GM12878 (cell line): Measurements from ENCODE around the gene EME2. TPM values are rescaled to one million over a fixed set of nuclear protein-coding genes. Genes with fewer than 3 reads are reported as not detected.

Source experiments
- ATAC-seq: fragments of 200-7000 bp; cut with Tn5 transposase; 3 replicates; pipeline ENCODE4 v1.9.1; 2020; ENCODE audit warnings: mild to moderate bottlenecking, moderate library complexity
- BruUV-seq: library from RNA; stranded (reverse); fragments of 400-500 nt; replicated peaks from 2 replicates; lab custom pipeline; 2021; lab: Mats Ljungman, UMichigan
- CTCF ChIA-PET: fragments of 300-600 bp; sonication (Branson Sonifier 250); formaldehyde crosslinking; extraction: SDS; loops from one replicate; lab custom pipeline; 2021; ENCODE audit warnings: inconsistent platforms; lab: Yijun Ruan, JAX
- POLR2A ChIA-PET: fragments of 350-600 bp; formaldehyde crosslinking; extraction: SDS; loops from one replicate; lab custom pipeline; 2021; ENCODE audit warnings: inconsistent platforms; lab: Charles Lee
- RAD21 ChIA-PET: fragments of 300-600 bp; sonication (Branson Sonifier 250); formaldehyde crosslinking; loops from one replicate; lab custom pipeline; 2023; ENCODE audit warnings: antibody characterized with exemption; ENCODE audit not compliant: unreplicated experiment; lab: Charles Lee
- SMC1A ChIA-PET: fragments of 300-600 bp; sonication (Branson Sonifier 250); formaldehyde crosslinking; loops from one replicate; lab custom pipeline; 2023; ENCODE audit not compliant: unreplicated experiment, uncharacterized antibody; lab: Charles Lee
- DNase-seq: peaks from one replicate; pipeline ENCODE4 v3.0.0-alpha.2; 2011; ENCODE audit warnings: low read depth, low spot score
- FAIRE-seq: peaks from 3 replicates; lab custom pipeline; 2011; peaks lifted over from hg19 to GRCh38; lab: Jason Lieb, UNC
- H2AFZ ChIP-seq: 2 replicates; pipeline ENCODE4 v1.6.0; 2011; ENCODE audit warnings: low read depth, low read length, control low read depth; ENCODE audit not compliant: control insufficient read depth
- H3K27ac ChIP-seq: 2 replicates; pipeline ENCODE4 v1.5.1; 2011; ENCODE audit warnings: control low read depth; ENCODE audit not compliant: control insufficient read depth, insufficient read depth
- H3K27me3 ChIP-seq, 2 experiments: replicated peaks in 1 of 2; 2 replicates each; pipeline versions ENCODE4 v1.6.0 to v1.6.1; 2011; ENCODE audit warnings: low read length in 1 of 2; ENCODE audit not compliant: control insufficient read depth in 2 of 2, insufficient read depth in 2 of 2
- H3K36me3 ChIP-seq, 2 experiments: 2 replicates each; pipeline ENCODE4 v1.5.1; 2011; ENCODE audit warnings: low read length in 1 of 2; ENCODE audit not compliant: control insufficient read depth in 2 of 2, insufficient read depth in 2 of 2
- H3K4me1 ChIP-seq: 2 replicates; pipeline ENCODE4 v1.6.1; 2011; ENCODE audit warnings: mild to moderate bottlenecking, low read length, moderate library complexity, mixed read lengths; ENCODE audit not compliant: control insufficient read depth, insufficient read depth
- H3K4me2 ChIP-seq: 2 replicates; pipeline ENCODE4 v1.6.0; 2011; ENCODE audit warnings: control low read depth; ENCODE audit not compliant: control insufficient read depth, insufficient read depth
- H3K4me3 ChIP-seq: fragments of 200-600 bp; sonication (generic); 2 replicates; pipeline ENCODE4 v1.5.1; 2016
- H3K79me2 ChIP-seq: 2 replicates; pipeline ENCODE4 v1.6.0; 2011; ENCODE audit warnings: low read length; ENCODE audit not compliant: control insufficient read depth, insufficient read depth
- H3K9ac ChIP-seq: 2 replicates; pipeline ENCODE4 v1.8.0; 2011; ENCODE audit warnings: low read length, control low read depth, mixed read lengths; ENCODE audit not compliant: control insufficient read depth, insufficient read depth
- H3K9me3 ChIP-seq: replicated peaks from 3 replicates; pipeline ENCODE4 v1.5.1; 2011; ENCODE audit warnings: mild to moderate bottlenecking, low read length; ENCODE audit not compliant: control insufficient read depth, insufficient read depth
- H4K20me1 ChIP-seq: 2 replicates; pipeline ENCODE4 v1.6.0; 2011; ENCODE audit not compliant: control insufficient read depth, insufficient read depth
- CUX1 ChIP-seq: IDR thresholded peaks from 2 replicates; pipeline ENCODE4 v1.6.1; 2012; ENCODE audit warnings: improper control_type of control experiment, low read depth, low read length; ENCODE audit not compliant: insufficient replicate concordance
- E2F8 ChIP-seq: fragments of 450-650 bp; IDR thresholded peaks from 2 replicates; pipeline ENCODE4 v1.6.1; 2018; ENCODE audit warnings: mild to moderate bottlenecking, low read depth, moderate library complexity; ENCODE audit not compliant: partially characterized antibody
- HDAC2 ChIP-seq: fragments of 200-600 bp; sonication (generic); IDR thresholded peaks from 2 replicates; pipeline ENCODE4 v1.6.1; 2017
- IKZF1 ChIP-seq: fragments of 450-650 bp; conservative IDR thresholded peaks from 2 replicates; pipeline ENCODE4 v1.6.1; 2017; ENCODE audit warnings: antibody characterized with exemption, mild to moderate bottlenecking
- KAT2A ChIP-seq: conservative IDR thresholded peaks from 2 replicates; pipeline ENCODE4 v1.6.1; 2011; ENCODE audit warnings: low read depth, low read length; ENCODE audit not compliant: control insufficient read depth
- MEF2B ChIP-seq: fragments of 450-650 bp; IDR thresholded peaks from 2 replicates; pipeline ENCODE4 v1.6.1; 2018; ENCODE audit warnings: mild to moderate bottlenecking, moderate library complexity; ENCODE audit not compliant: partially characterized antibody, poor library complexity, severe bottlenecking
- POU2F2 ChIP-seq: IDR thresholded peaks from 3 replicates; pipeline ENCODE4 v1.6.1; 2011; ENCODE audit warnings: low read depth, mild to moderate bottlenecking, low read length, borderline replicate concordance
- RFX5 ChIP-seq: IDR thresholded peaks from 2 replicates; pipeline ENCODE4 v1.6.1; 2011; ENCODE audit warnings: low read depth, low read length, improper control_type of control experiment
- SKIL ChIP-seq: fragments of 450-650 bp; IDR thresholded peaks from 2 replicates; pipeline ENCODE4 v1.6.1; 2017; ENCODE audit warnings: mild to moderate bottlenecking, low read depth, inconsistent platforms; ENCODE audit not compliant: poor library complexity, severe bottlenecking
- SREBF1 ChIP-seq: IDR thresholded peaks from 2 replicates; pipeline ENCODE4 v1.6.1; 2012; ENCODE audit warnings: mild to moderate bottlenecking, low read length
- TCF3 ChIP-seq: IDR thresholded peaks from 2 replicates; pipeline ENCODE4 v1.6.1; 2012; ENCODE audit warnings: low read depth, mild to moderate bottlenecking, low read length, borderline replicate concordance; ENCODE audit not compliant: insufficient read depth
- ZZZ3 ChIP-seq: IDR thresholded peaks from 2 replicates; pipeline ENCODE4 v1.6.1; 2011; ENCODE audit warnings: low read depth; ENCODE audit not compliant: control insufficient read depth, insufficient read length
- WGBS: methylation state at CpG from one replicate; pipeline ENCODE4 v1.1.6; 2016; ENCODE audit warnings: low lambda C conversion rate; ENCODE audit not compliant: insufficient replicate concordance, insufficient coverage; ENCODE audit errors: missing lambda C conversion rate; 5-methylcytosine and 5-hydroxymethylcytosine counted together
- in situ Hi-C: fragments of 300-500 bp; cut with MboI; formaldehyde crosslinking; loops from 9 replicates; pipeline ENCODE4 v1.14.3; 2018; ENCODE audit warnings: mixed read lengths
- intact Hi-C: fragments of 100-400 bp; cut with micrococcal nuclease; formaldehyde crosslinking; loops from one replicate; pipeline ENCODE4 v1.14.2; 2022; ENCODE audit not compliant: unreplicated experiment
- polyA plus RNA-seq, 11 experiments: library from polyadenylated mRNA; depleted of rRNA in 4 of 11; unstranded in 6 of 11; stranded (reverse) in 5 of 11; fragments of >200 nt; fragmentation: Nextera tagmentation in 4 of 11; fragmentation: Illumina TruSeq in 1 of 11; extraction: Ambion mirVana in 4 of 11; extraction: Trizol in 1 of 11; gene quantifications; 1 replicate in 1 of 11; 2 replicates in 10 of 11; pipeline versions ENCODE4 v1.2.1 to v1.2.3, GENCODE V29; 2011 to 2016; ENCODE audit warnings: inconsistent platforms in 2 of 11, missing spikeins in 2 of 11, low read depth in 1 of 11
- total RNA-seq, 4 experiments: library from RNA; depleted of rRNA in 3 of 4; stranded (reverse); fragments of >200 nt in 3 of 4; fragmentation: Illumina TruSeq in 1 of 4; extraction: Trizol in 1 of 4; gene quantifications; 2 replicates each; pipeline versions ENCODE4 v1.2.1 to v1.2.3, GENCODE V29; 2013 to 2021

EME2 gene
- total and polyA plus RNA-seq, 10 of the 15 experiments (the other 5 are each of a cell fraction or from before 2014, with no cell fraction given): 0.29 to 16.9 (median 4.1) TPM

- Histone ChIP-seq H3K4me2 (no peak overlapping the region), H3K4me1 (no peaks in the 10 kb centered on the region), H4K20me1 (no peaks in the 10 kb centered on the region), H3K36me3 (peaks cover 10 to 18% of the 10 kb centered on the region in 2 experiments), H3K27me3 (no peaks in the 10 kb centered on the region), H3K79me2 (no peaks in the 10 kb centered on the region), H3K9me3 (no peaks in the 10 kb centered on the region), H3K4me3 (no peak overlapping the region), H2AFZ (no peak overlapping the region), H3K27ac (no peak overlapping the region), H3K9ac (no peak overlapping the region)
- BruUV-seq: no TSS peak
- RAD21 ChIA-PET: no interaction called here
- FAIRE-seq (no peak), ATAC-seq (no peak), DNase-seq (no peak)
- CTCF ChIA-PET: no interaction called here
- in situ Hi-C loops (no loop called here), intact Hi-C loops (no loop called here)
- TF ChIP-seq SREBF1 (no peak), TCF3 (no peak), RFX5 (no peak), ZZZ3 (no peak), HDAC2 (no peak), E2F8 (no peak), SKIL (no peak), POU2F2 (no peak), IKZF1 (no peak), MEF2B (no peak), KAT2A (no peak), CUX1 (no peak)
- POLR2A ChIA-PET: no interaction called here
- SMC1A ChIA-PET: no interaction called here
- WGBS: 95% methylated on average over 11 of the region's 11 CpGs
Observed at GRCh38 chr16:1747934-1748333, 24.7 kb upstream of the EME2 start.
